ENCODE results near the gene IGFL3. TPM values are rescaled to one million over a fixed set of nuclear protein-coding genes. Genes with fewer than 3 reads are reported as not detected.

IGFL3 gene
- polyA plus RNA-seq, 3 donors: not detected

- Histone ChIP-seq H3K9ac (ENCODE audit: insufficient read depth, low read length, poor library complexity, severe bottlenecking) (no peak overlapping the region), H2AFZ (ENCODE audit: insufficient read depth, low read depth, low read length, poor library complexity, severe bottlenecking) (no peak overlapping the region), H3K4me3 (replicated peaks in 1 of 3; ENCODE audit: low read depth in 2 of 3, low read length in 3 of 3) (no peak overlapping the region), H4K20me1 (ENCODE audit: insufficient read depth, low read length) (no peaks in the 10 kb centered on the region), H3K27ac (ENCODE audit: low read depth in 1 of 2, low read length in 2 of 2) (no peak overlapping the region), H3K36me3 (replicated peaks in 1 of 2; ENCODE audit: control insufficient read depth in 1 of 2, insufficient read depth in 2 of 2, low read length in 2 of 2) (no peaks in the 10 kb centered on the region), H3K79me2 (ENCODE audit: insufficient read depth, low read length) (no peaks in the 10 kb centered on the region), H3K9me3 (replicated peaks in 1 of 2; ENCODE audit: control insufficient read depth in 1 of 2, insufficient read depth in 1 of 2, low read length in 2 of 2) (peaks cover 26 to 43% of the 10 kb centered on the region in 2 donors), H3K27me3 (ENCODE audit: control insufficient read depth in 2 of 2, insufficient read depth in 2 of 2, low read length in 2 of 2) (peaks cover 20 to 47% of the 10 kb centered on the region in 2 donors), H3K4me2 (replicated peaks; ENCODE audit: extremely low read depth, low read length, poor library complexity, severe bottlenecking) (no peak overlapping the region), H3K4me1 (ENCODE audit: control insufficient read depth in 1 of 2, insufficient read depth in 2 of 2, low read length in 2 of 2) (no peaks in the 10 kb centered on the region)
- H3K4me1 Mint-ChIP-seq: peaks cover 2% of the 10 kb centered on the region
- peaks cover 19 to 43% (median 38%) of the 10 kb centered on the region in 7 donors for H3K9me3 Mint-ChIP-seq
- TF ChIP-seq CTCF (IDR thresholded peaks at IDR 0.05): no peak
- DNase-seq: no peak
- no peak overlapping the region for H3K27ac Mint-ChIP-seq
- WGBS (ENCODE audit: insufficient coverage): no CpG with 5 or more reads among the region's 2 CpGs
- H3K36me3 Mint-ChIP-seq: peaks cover 0 to 2% of the 10 kb centered on the region in 2 donors
- intact Hi-C loops (cut with micrococcal nuclease): loop anchor here (5.0 kb wide), 2 partner anchors 180 to 185 kb away; no protein-coding TSS in a partner anchor
- peak overlapping the region in 1 of 2 donors; percentile 28 for H3K4me3 Mint-ChIP-seq
- peaks cover 37 to 49% (median 39%) of the 10 kb centered on the region in 3 donors for H3K27me3 Mint-ChIP-seq (ENCODE audit: low read depth in 3 of 3)
These were observed 41.8 kb downstream of the IGFL3 start for GRCh38 chr19:46082728-46083050.

GRCh38 chr19:46081928-46082727 lies 42.4 kb downstream of the IGFL3 start:
- intact Hi-C loops (cut with micrococcal nuclease): loop anchor here (2.0 to 5.0 kb wide), 3 partner anchors 107 to 185 kb away; no protein-coding TSS in a partner anchor
- peak; percentile 68 for TF ChIP-seq CTCF (IDR thresholded peaks at IDR 0.05)
- Mint-ChIP-seq H3K27me3 (ENCODE audit: low read depth in 3 of 3) (peaks cover 41 to 53% (median 44%) of the 10 kb centered on the region in 3 donors), H3K4me3 (peak overlapping the region in 1 of 2 donors; percentile 49), H3K27ac (no peak overlapping the region), H3K9me3 (peaks cover 17 to 44% (median 34%) of the 10 kb centered on the region in 7 donors), H3K36me3 (peaks cover 0 to 4% of the 10 kb centered on the region in 2 donors), H3K4me1 (peaks cover 5% of the 10 kb centered on the region)
- peaks cover 26 to 52% of the 10 kb centered on the region in 2 donors for H3K27me3 ChIP-seq (ENCODE audit: control insufficient read depth in 2 of 2, insufficient read depth in 2 of 2, low read length in 2 of 2)
- WGBS (ENCODE audit: insufficient coverage): 69% methylated on average over 3 of the region's 4 CpGs
- H3K9me3 ChIP-seq (replicated peaks in 1 of 2; ENCODE audit: control insufficient read depth in 1 of 2, insufficient read depth in 1 of 2, low read length in 2 of 2): peaks cover 21 to 43% of the 10 kb centered on the region in 2 donors
- H3K4me1 ChIP-seq (ENCODE audit: control insufficient read depth in 1 of 2, insufficient read depth in 2 of 2, low read length in 2 of 2): peaks cover 0 to 4% of the 10 kb centered on the region in 2 donors
- no peak overlapping the region for H3K9ac ChIP-seq (ENCODE audit: insufficient read depth, low read length, poor library complexity, severe bottlenecking)
- H2AFZ ChIP-seq (ENCODE audit: insufficient read depth, low read depth, low read length, poor library complexity, severe bottlenecking): no peak overlapping the region
- no peak overlapping the region for H3K27ac ChIP-seq (ENCODE audit: low read depth in 1 of 2, low read length in 2 of 2)
- H3K36me3 ChIP-seq (replicated peaks in 1 of 2; ENCODE audit: control insufficient read depth in 1 of 2, insufficient read depth in 2 of 2, low read length in 2 of 2): no peaks in the 10 kb centered on the region
- DNase-seq: peak in 2 of 3 donors; percentile 1 to 24
- H3K4me2 ChIP-seq (replicated peaks; ENCODE audit: extremely low read depth, low read length, poor library complexity, severe bottlenecking): no peak overlapping the region
- H4K20me1 ChIP-seq (ENCODE audit: insufficient read depth, low read length): no peaks in the 10 kb centered on the region
- no peak overlapping the region for H3K4me3 ChIP-seq (replicated peaks in 1 of 3; ENCODE audit: low read depth in 2 of 3, low read length in 3 of 3)
- H3K79me2 ChIP-seq (ENCODE audit: insufficient read depth, low read length): no peaks in the 10 kb centered on the region
